PC-3 (cell line): ENCODE measurements around the gene UQCR11.

Experiments
- CTCF ChIP-seq: fragments of 300-600 bp; sonication (generic); conservative IDR thresholded peaks from 2 replicates; pipeline ENCODE4 v1.5.1; 2017; ENCODE audit warnings: antibody characterized with exemption, low read depth, mild to moderate bottlenecking, low read length
- EZH2 ChIP-seq: fragments of 300-600 bp; sonication (generic); IDR thresholded peaks from one replicate; pipeline ENCODE4 v1.6.1; 2017; ENCODE audit warnings: antibody characterized with exemption, mild to moderate bottlenecking, low read length; ENCODE audit not compliant: unreplicated experiment
- EZH2phosphoT487 ChIP-seq: fragments of 300-600 bp; sonication (generic); IDR thresholded peaks from 2 replicates; pipeline ENCODE4 v1.6.1; 2018; ENCODE audit warnings: mild to moderate bottlenecking, antibody characterized with exemption, low read length, borderline replicate concordance

- TF ChIP-seq CTCF (no peak), EZH2phosphoT487 (no peak), EZH2 (no peak)
Measured at GRCh38 chr19:1585243-1585580, 20.1 kb downstream of the UQCR11 start.
